A549 (cell line): ENCODE measurements around the gene FAM228A.

ENCODE experiments used
- CHD2 ChIP-seq: fragments of 150-350 bp; IDR thresholded peaks from 2 replicates; pipeline ENCODE4 v1.6.1; 2014; ENCODE audit warnings: low read length; ENCODE audit not compliant: partially characterized antibody
- CTCF ChIP-seq: fragments of >200 bp; sonication (Bioruptor Twin); formaldehyde crosslinking; IDR thresholded peaks from 3 replicates; pipeline ENCODE4 v1.5.1; 2016
- E2F6 ChIP-seq: IDR thresholded peaks from 2 replicates; pipeline ENCODE4 v1.6.1; 2012; ENCODE audit warnings: low read depth, borderline replicate concordance
- EHMT2 ChIP-seq: fragments of 200-600 bp; sonication (generic); IDR thresholded peaks from 2 replicates; pipeline ENCODE4 v1.6.1; 2016; ENCODE audit warnings: antibody characterized with exemption, low read depth, mild to moderate bottlenecking, moderate library complexity
- EP300 ChIP-seq, 2 experiments: fragments of >200 bp; sonication (Bioruptor Twin); formaldehyde crosslinking; IDR thresholded peaks; 2 replicates in 1 of 2; 3 replicates in 1 of 2; pipeline ENCODE4 v1.6.1; 2016 to 2017
- ESRRA ChIP-seq: fragments of 150-350 bp; IDR thresholded peaks from 2 replicates; pipeline ENCODE4 v1.6.1; 2014; ENCODE audit warnings: mild to moderate bottlenecking, low read length, borderline replicate concordance
- HDAC2 ChIP-seq: fragments of 200-600 bp; sonication (generic); IDR thresholded peaks from 2 replicates; pipeline ENCODE4 v1.6.1; 2016
- JUN ChIP-seq, 2 experiments: fragments of >200 bp; sonication (Bioruptor Twin); formaldehyde crosslinking; IDR thresholded peaks; 2 replicates in 1 of 2; 3 replicates in 1 of 2; pipeline ENCODE4 v1.6.1; 2016 to 2017
- MAFK ChIP-seq: fragments of 450-650 bp; IDR thresholded peaks from 2 replicates; pipeline ENCODE4 v1.6.1; 2014; ENCODE audit not compliant: partially characterized antibody
- NFE2L2 ChIP-seq: fragments of 150-350 bp; conservative IDR thresholded peaks from 2 replicates; pipeline ENCODE4 v1.6.1; 2014; ENCODE audit warnings: low read length
- NR3C1 ChIP-seq: fragments of >200 bp; sonication (Bioruptor Twin); formaldehyde crosslinking; IDR thresholded peaks from 3 replicates; pipeline ENCODE4 v1.6.1; 2017
- POLR2A ChIP-seq: IDR thresholded peaks from 2 replicates; pipeline ENCODE4 v1.6.1; 2012; ENCODE audit warnings: mild to moderate bottlenecking, low read length
- RAD21 ChIP-seq, 2 experiments: fragments of >200 bp in 1 of 2; sonication (Bioruptor Twin) in 1 of 2; formaldehyde crosslinking in 1 of 2; IDR thresholded peaks in 1 of 2; conservative IDR thresholded peaks in 1 of 2; 2 replicates in 1 of 2; 3 replicates in 1 of 2; pipeline ENCODE4 v1.6.1; 2012 to 2018; ENCODE audit warnings: inconsistent platforms in 1 of 2
- TP53 ChIP-seq: fragments of 250-450 bp; sonication (Bioruptor Pico); IDR thresholded peaks from 2 replicates; pipeline ENCODE4 v1.5.0; 2021; ENCODE audit warnings: mild to moderate bottlenecking, moderate library complexity

GRCh38 chr2:24203787-24204150, 28.9 kb downstream of the FAM228A start:
- TF ChIP-seq NFE2L2, result no peak
- TF ChIP-seq RAD21 (conservative IDR thresholded peaks at IDR 0.05 in 1 of 2, IDR thresholded peaks at IDR 0.05 in 1 of 2), result no peak
- TF ChIP-seq HDAC2, result no peak
- no peak for TF ChIP-seq MAFK
- TF ChIP-seq TP53 (CRISPR knock-in tag), result no peak
- no peak for TF ChIP-seq E2F6
- no peak for TF ChIP-seq EP300 (IDR thresholded peaks at IDR 0.05)
- no peak for TF ChIP-seq EHMT2
- TF ChIP-seq CTCF, result no peak
- no peak for TF ChIP-seq JUN (IDR thresholded peaks at IDR 0.05)
- TF ChIP-seq CHD2, result no peak
- TF ChIP-seq ESRRA, result no peak
- TF ChIP-seq POLR2A, result no peak
- TF ChIP-seq NR3C1, result no peak
